Lung (tissue), 12 donors: Measurements from ENCODE around the gene SNX20. TPM values are rescaled to one million over a fixed set of nuclear protein-coding genes. Genes with fewer than 3 reads are reported as not detected.

ENCODE experiments used
- ATAC-seq: fragments of 200-7000 bp; cut with Tn5 transposase; one replicate; pipeline ENCODE4 v1.9.1; 2020; ENCODE audit warnings: moderate number of reproducible peaks; ENCODE audit not compliant: insufficient read depth, low FRiP score
- DNase-seq, 3 donors: peaks; one replicate each; pipeline ENCODE4 v3.0.0-alpha.2; 2013 to 2017
- H3K27ac ChIP-seq, 2 donors: one replicate each; pipeline ENCODE4 v1.5.1; 2013; ENCODE audit warnings: mild to moderate bottlenecking in 2 of 2, moderate library complexity in 2 of 2, control low read depth in 1 of 2, inconsistent platforms in 1 of 2, low read depth in 1 of 2, low read length in 1 of 2
- H3K27me3 ChIP-seq, 3 donors: one replicate each; pipeline ENCODE4 v1.5.1; 2013; ENCODE audit warnings: low read length in 2 of 3; ENCODE audit not compliant: control insufficient read depth in 3 of 3, insufficient read depth in 3 of 3
- H3K36me3 ChIP-seq, 4 donors: one replicate each; pipeline ENCODE4 v1.5.1; 2013; ENCODE audit warnings: low read length in 4 of 4, mild to moderate bottlenecking in 1 of 4, moderate library complexity in 1 of 4; ENCODE audit not compliant: control insufficient read depth in 4 of 4, insufficient read depth in 4 of 4
- H3K4me1 ChIP-seq, 5 donors: one replicate each; pipeline ENCODE4 v1.5.1; 2013; ENCODE audit warnings: low read length in 5 of 5, mild to moderate bottlenecking in 2 of 5, moderate library complexity in 1 of 5; ENCODE audit not compliant: control insufficient read depth in 5 of 5, insufficient read depth in 5 of 5
- H3K4me3 ChIP-seq: one replicate; pipeline ENCODE4 v1.5.1; 2013; ENCODE audit warnings: mild to moderate bottlenecking, control low read depth, moderate library complexity
- H3K9ac ChIP-seq, 2 donors: one replicate each; pipeline ENCODE4 v1.5.1; 2013; ENCODE audit warnings: low read length in 2 of 2, control low read depth in 1 of 2; ENCODE audit not compliant: insufficient read depth in 1 of 2
- H3K9me3 ChIP-seq, 4 donors: one replicate each; pipeline ENCODE4 v1.5.1; 2013; ENCODE audit warnings: low read length in 3 of 4, mild to moderate bottlenecking in 1 of 4, moderate library complexity in 1 of 4; ENCODE audit not compliant: control insufficient read depth in 4 of 4, insufficient read depth in 3 of 4
- CTCF ChIP-seq: IDR thresholded peaks from 2 replicates; pipeline ENCODE4 v1.5.1; 2012; ENCODE audit warnings: mild to moderate bottlenecking; ENCODE audit errors: control extremely low read depth, extremely low read depth
- WGBS, 2 donors: extraction: QIAGEN DNeasy Blood & Tissue Kit; methylation state at CpG; one replicate each; pipeline ENCODE4 v1.1.7; 2013; 5-methylcytosine and 5-hydroxymethylcytosine counted together
- polyA plus RNA-seq, 2 donors: library from polyadenylated mRNA; stranded (reverse); fragments of 200-250 nt; gene quantifications; one replicate each; pipeline ENCODE4 v1.2.1, GENCODE V29; 2013
- total RNA-seq, 2 donors: library from RNA; depleted of rRNA in 1 of 2; stranded (reverse); fragments of >200 nt in 1 of 2; gene quantifications; one replicate each; pipeline ENCODE4 v1.2.1, GENCODE V29; 2014 to 2021
- donor health status: control.
- donor health status: control.
- donor health status: Bipolar disorder and iron deficiency.
- donor health status: healthy.
- donor health status: DM: yes; HTN: yes; CAD: no.

The SNX20 gene
- total and polyA plus RNA-seq, 4 donors = 3.1 to 14.9 (median 9.5) TPM

- no peaks in the 10 kb centered on the region for H3K9me3 ChIP-seq
- no peak overlapping the region for H3K27ac ChIP-seq
- peaks cover 0 to under 1% (median 0%) of the 10 kb centered on the region in 4 donors for H3K36me3 ChIP-seq
- H3K9ac ChIP-seq = no peak overlapping the region
- H3K27me3 ChIP-seq = no peaks in the 10 kb centered on the region
- TF ChIP-seq CTCF = no peak
- peaks cover 0 to 14% (median 1%) of the 10 kb centered on the region in 5 donors for H3K4me1 ChIP-seq
- DNase-seq (no peak), ATAC-seq (no peak)
- H3K4me3 ChIP-seq = no peak overlapping the region
- WGBS, 2 donors = 52 to 74% methylated on average over 4 of the region's 4 CpGs
These were observed 36.0 kb upstream of the SNX20 start for GRCh38 chr16:50717091-50717490.

GRCh38 chr16:50712956-50713355 is 31.8 kb upstream of the SNX20 start:
- H3K9me3 ChIP-seq = no peaks in the 10 kb centered on the region
- H3K9ac ChIP-seq = no peak overlapping the region
- H3K27ac ChIP-seq = no peak overlapping the region
- H3K36me3 ChIP-seq = peaks cover 0 to 3% (median 0%) of the 10 kb centered on the region in 4 donors
- H3K4me1 ChIP-seq = peaks cover 0 to 20% (median 10%) of the 10 kb centered on the region in 5 donors
- ATAC-seq (no peak), DNase-seq (no peak)
- no peak overlapping the region for H3K4me3 ChIP-seq
- WGBS, 2 donors = 38 to 64% methylated on average over 4 of the region's 4 CpGs
- no peaks in the 10 kb centered on the region for H3K27me3 ChIP-seq
- TF ChIP-seq CTCF = no peak

GRCh38 chr16:50712560-50712898 is 31.4 kb upstream of the SNX20 start:
- DNase-seq (peak in 1 of 3 donors; percentile 33), ATAC-seq (no peak)
- TF ChIP-seq CTCF = no peak
- 47 to 71% methylated on average over 3 of the region's 3 CpGs for WGBS, 2 donors
- Histone ChIP-seq H3K36me3 (peaks cover 0 to 3% (median 0%) of the 10 kb centered on the region in 4 donors), H3K9ac (no peak overlapping the region), H3K4me1 (peaks cover 0 to 20% (median 11%) of the 10 kb centered on the region in 5 donors), H3K4me3 (no peak overlapping the region), H3K27me3 (no peaks in the 10 kb centered on the region), H3K27ac (no peak overlapping the region), H3K9me3 (no peaks in the 10 kb centered on the region)
